Activated naive CD4-positive, alpha-beta T cell treated with anti-CD3 and anti-CD28 coated beads, Interleukin-2, amount 10 ng/mL, durations not matched to agents 7 days and 5 days (primary cell): ENCODE data around the gene CYB5R4.
"Not testable (repeated sequence)": the region's sequence is repeated elsewhere in the genome, so short reads cannot be mapped to it uniquely, and the experiment has no call there.

ENCODE experiments used
- CTCF ChIA-PET: fragments of 350-600 bp; sonication (Branson Sonifier 250); formaldehyde crosslinking; loops from one replicate; lab custom pipeline; 2021; ENCODE audit warnings: antibody characterized with exemption; lab: Charles Lee
- DNase-seq: peaks from one replicate; pipeline ENCODE4 v3.0.0-alpha.2; 2020
- H3K27ac Mint-ChIP-seq: one replicate; pipeline ENCODE4 v1.8.0; 2021; ENCODE audit warnings: mild to moderate bottlenecking, moderate library complexity, mixed read lengths
- H3K27me3 Mint-ChIP-seq: one replicate; pipeline ENCODE4 v1.8.0; 2021; ENCODE audit warnings: mild to moderate bottlenecking, mixed read lengths
- H3K36me3 Mint-ChIP-seq: one replicate; pipeline ENCODE4 v1.8.0; 2021; ENCODE audit warnings: mixed read lengths
- H3K4me1 Mint-ChIP-seq: one replicate; pipeline ENCODE4 v1.8.0; 2021; ENCODE audit warnings: mixed read lengths
- H3K4me3 Mint-ChIP-seq: one replicate; pipeline ENCODE4 v1.8.0; 2021; ENCODE audit warnings: mild to moderate bottlenecking, moderate library complexity, mixed read lengths
- H3K9me3 Mint-ChIP-seq: one replicate; pipeline ENCODE4 v1.8.0; 2021; ENCODE audit warnings: mixed read lengths

The CYB5R4 gene

GRCh38 chr6:83878902-83879644, 19.6 kb downstream of the CYB5R4 start:
- Mint-ChIP-seq H3K36me3 (peaks cover 3% of the 10 kb centered on the region), H3K4me1 (peaks cover 4% of the 10 kb centered on the region), H3K9me3 (no peaks in the 10 kb centered on the region), H3K27me3 (no peaks in the 10 kb centered on the region), H3K27ac (no peak overlapping the region), H3K4me3 (no peak overlapping the region)
- CTCF ChIA-PET = interaction anchor here (1.5 kb wide), 1 partner anchor 1444 kb away, joined by 5 read pairs; no protein-coding TSS in a partner anchor
- DNase-seq = no peak

- Mint-ChIP-seq H3K4me1 (peaks cover 2% of the 10 kb centered on the region), H3K4me3 (no peak overlapping the region), H3K27ac (no peak overlapping the region), H3K36me3 (no peaks in the 10 kb centered on the region), H3K27me3 (no peaks in the 10 kb centered on the region), H3K9me3 (no peaks in the 10 kb centered on the region)
- no peak for DNase-seq
- CTCF ChIA-PET = interaction anchor here (1.5 kb wide), 1 partner anchor 1444 kb away, joined by 5 read pairs; no protein-coding TSS in a partner anchor
Measured at GRCh38 chr6:83879746-83880145, 20.3 kb downstream of the CYB5R4 start.

- Mint-ChIP-seq H3K4me3 (no peak overlapping the region), H3K4me1 (peaks cover 2% of the 10 kb centered on the region), H3K36me3 (no peaks in the 10 kb centered on the region), H3K27me3 (no peaks in the 10 kb centered on the region), H3K9me3 (no peaks in the 10 kb centered on the region), H3K27ac (no peak overlapping the region)
- DNase-seq = no peak
- CTCF ChIA-PET = no interaction called here
Measured at GRCh38 chr6:83883240-83883639, 23.8 kb downstream of the CYB5R4 start.

GRCh38 chr6:83884523-83884922, 25.0 kb downstream of the CYB5R4 start:
- CTCF ChIA-PET = interaction anchor here (1.0 kb wide), 2 partner anchors 14 to 343 kb away, joined by 3 to 4 read pairs; partner anchors contain the start of gene CEP162
- H3K27me3 Mint-ChIP-seq = no peaks in the 10 kb centered on the region
- peaks cover 2% of the 10 kb centered on the region for H3K4me1 Mint-ChIP-seq
- H3K9me3 Mint-ChIP-seq = no peaks in the 10 kb centered on the region
- no peak overlapping the region for H3K27ac Mint-ChIP-seq
- no peak for DNase-seq
- H3K36me3 Mint-ChIP-seq = no peaks in the 10 kb centered on the region
- H3K4me3 Mint-ChIP-seq = no peak overlapping the region

- H3K9me3 Mint-ChIP-seq = no peaks in the 10 kb centered on the region
Measured at GRCh38 chr6:83885984-83886383, 26.5 kb downstream of the CYB5R4 start.

GRCh38 chr6:83889621-83890020, 30.1 kb downstream of the CYB5R4 start:
- no peak for DNase-seq
- peaks cover under 1% of the 10 kb centered on the region for H3K4me1 Mint-ChIP-seq
- no peak overlapping the region for H3K4me3 Mint-ChIP-seq
- H3K27me3 Mint-ChIP-seq = no peaks in the 10 kb centered on the region
- peaks cover 4% of the 10 kb centered on the region for H3K36me3 Mint-ChIP-seq
- H3K27ac Mint-ChIP-seq = no peak overlapping the region
- CTCF ChIA-PET = no interaction called here
- no peaks in the 10 kb centered on the region for H3K9me3 Mint-ChIP-seq

More at GRCh38 chr6:83885984-83886383, 26.5 kb downstream of the CYB5R4 start:
- H3K4me1 Mint-ChIP-seq = peaks cover 2% of the 10 kb centered on the region
- H3K27me3 Mint-ChIP-seq = no peaks in the 10 kb centered on the region
- no peaks in the 10 kb centered on the region for H3K36me3 Mint-ChIP-seq
- no peak overlapping the region for H3K4me3 Mint-ChIP-seq
- CTCF ChIA-PET = interaction anchor here (1.3 to 1.9 kb wide), 3 partner anchors 26 to 342 kb away, joined by 3 to 8 read pairs (median 7); partner anchors contain the start of genes CEP162 and CYB5R4
- DNase-seq = no peak
- H3K27ac Mint-ChIP-seq = no peak overlapping the region

- CTCF ChIA-PET = no interaction called here
- no peaks in the 10 kb centered on the region for H3K27me3 Mint-ChIP-seq
- no peaks in the 10 kb centered on the region for H3K4me1 Mint-ChIP-seq
- H3K4me3 Mint-ChIP-seq = no peak overlapping the region
- DNase-seq = no peak
- peaks cover 8% of the 10 kb centered on the region for H3K36me3 Mint-ChIP-seq
- no peak overlapping the region for H3K27ac Mint-ChIP-seq
- H3K9me3 Mint-ChIP-seq = no peaks in the 10 kb centered on the region
Measured at GRCh38 chr6:83890520-83890919, 31.0 kb downstream of the CYB5R4 start.

GRCh38 chr6:83891586-83891985, 32.1 kb downstream of the CYB5R4 start:
- Mint-ChIP-seq H3K4me1 (no peaks in the 10 kb centered on the region), H3K4me3 (no peak overlapping the region), H3K9me3 (no peaks in the 10 kb centered on the region), H3K27ac (no peak overlapping the region), H3K27me3 (no peaks in the 10 kb centered on the region), H3K36me3 (peaks cover 17% of the 10 kb centered on the region)
- CTCF ChIA-PET = no interaction called here
- no peak for DNase-seq

GRCh38 chr6:83893024-83893423, 33.5 kb downstream of the CYB5R4 start:
- H3K27ac Mint-ChIP-seq = no peak overlapping the region
- H3K4me3 Mint-ChIP-seq = no peak overlapping the region
- CTCF ChIA-PET = no interaction called here
- H3K4me1 Mint-ChIP-seq = no peaks in the 10 kb centered on the region
- H3K27me3 Mint-ChIP-seq = no peaks in the 10 kb centered on the region
- H3K36me3 Mint-ChIP-seq = peaks cover 20% of the 10 kb centered on the region
- peaks cover 5% of the 10 kb centered on the region for H3K9me3 Mint-ChIP-seq
- no peak for DNase-seq

GRCh38 chr6:83897094-83897493, 37.6 kb downstream of the CYB5R4 start:
- H3K27ac Mint-ChIP-seq, H3K4me1 Mint-ChIP-seq, H3K27me3 Mint-ChIP-seq, H3K4me3 Mint-ChIP-seq, CTCF ChIA-PET, DNase-seq: not testable (repeated sequence)
- H3K9me3 Mint-ChIP-seq = peaks cover 13% of the 10 kb centered on the region
- H3K36me3 Mint-ChIP-seq = peaks cover 22% of the 10 kb centered on the region

GRCh38 chr6:83901624-83902023, 42.1 kb downstream of the CYB5R4 start:
- Mint-ChIP-seq H3K4me3 (no peak overlapping the region), H3K27me3 (no peaks in the 10 kb centered on the region)

GRCh38 chr6:83904395-83904794, 44.9 kb downstream of the CYB5R4 start:
- DNase-seq = no peak
- peaks cover 10% of the 10 kb centered on the region for H3K36me3 Mint-ChIP-seq
- CTCF ChIA-PET = no interaction called here
- H3K27ac Mint-ChIP-seq = no peak overlapping the region
- peaks cover 33% of the 10 kb centered on the region for H3K9me3 Mint-ChIP-seq
- H3K4me3 Mint-ChIP-seq = no peak overlapping the region
- H3K4me1 Mint-ChIP-seq = no peaks in the 10 kb centered on the region
- H3K27me3 Mint-ChIP-seq = no peaks in the 10 kb centered on the region

More at GRCh38 chr6:83901624-83902023, 42.1 kb downstream of the CYB5R4 start:
- Mint-ChIP-seq H3K4me1 (no peaks in the 10 kb centered on the region), H3K36me3 (peaks cover 9% of the 10 kb centered on the region), H3K27ac (no peak overlapping the region), H3K9me3 (peaks cover 38% of the 10 kb centered on the region)
- CTCF ChIA-PET = no interaction called here
- DNase-seq = no peak

GRCh38 chr6:83905648-83906047, 46.2 kb downstream of the CYB5R4 start:
- H3K36me3 Mint-ChIP-seq = peaks cover 9% of the 10 kb centered on the region
- H3K27ac Mint-ChIP-seq = no peak overlapping the region
- peaks cover 33% of the 10 kb centered on the region for H3K9me3 Mint-ChIP-seq
- H3K4me1 Mint-ChIP-seq = peaks cover 7% of the 10 kb centered on the region
- H3K4me3 Mint-ChIP-seq = no peak overlapping the region
- CTCF ChIA-PET = no interaction called here
- no peaks in the 10 kb centered on the region for H3K27me3 Mint-ChIP-seq
- DNase-seq = no peak

GRCh38 chr6:83907623-83908390, 48.3 kb downstream of the CYB5R4 start:
- H3K9me3 Mint-ChIP-seq = peaks cover 19% of the 10 kb centered on the region
- H3K4me3 Mint-ChIP-seq, CTCF ChIA-PET, H3K36me3 Mint-ChIP-seq, DNase-seq, H3K27ac Mint-ChIP-seq, H3K4me1 Mint-ChIP-seq, H3K27me3 Mint-ChIP-seq: not testable (repeated sequence)
